CD4-positive, alpha-beta T cell treated with Interferon gamma for 1 hour (primary cell): ENCODE measurements around the gene PDLIM3.
"Not testable (repeated sequence)": the region's sequence is repeated elsewhere in the genome, so short reads cannot be mapped to it uniquely, and the experiment has no call there.

Source experiments
- DNase-seq: peaks from one replicate; pipeline ENCODE4 v3.0.0-alpha.2; 2020

PDLIM3 gene

GRCh38 chr4:185550933-185551332 is 15.6 kb upstream of the PDLIM3 start:
- no peak for DNase-seq

GRCh38 chr4:185549095-185549639 is 13.9 kb upstream of the PDLIM3 start:
- DNase-seq: no peak

- no peak for DNase-seq
These were observed 13.3 kb upstream of the PDLIM3 start for GRCh38 chr4:185548587-185548986.

GRCh38 chr4:185546335-185546734 is 11.0 kb upstream of the PDLIM3 start:
- no peak for DNase-seq

- DNase-seq: no peak
These were observed 7.5 kb upstream of the PDLIM3 start for GRCh38 chr4:185542626-185543315.

GRCh38 chr4:185541251-185541727 is 6.0 kb upstream of the PDLIM3 start:
- no peak for DNase-seq

GRCh38 chr4:185540487-185541120 is 5.3 kb upstream of the PDLIM3 start:
- no peak for DNase-seq

- no peak for DNase-seq
These were observed 4.7 kb upstream of the PDLIM3 start for GRCh38 chr4:185540040-185540439.

GRCh38 chr4:185538806-185539205 is 3.5 kb upstream of the PDLIM3 start:
- DNase-seq: no peak

GRCh38 chr4:185536411-185536709 is 1.1 kb upstream of the PDLIM3 start:
- DNase-seq: no peak

- no peak for DNase-seq
These were observed 504 bp upstream of the PDLIM3 start for GRCh38 chr4:185535612-185536410.

GRCh38 chr4:185534511-185534865 is 819 bp downstream of the PDLIM3 start:
- DNase-seq: no peak

- DNase-seq: no peak
These were observed 2.4 kb downstream of the PDLIM3 start for GRCh38 chr4:185532795-185533324.

GRCh38 chr4:185532293-185532692 is 3.0 kb downstream of the PDLIM3 start:
- no peak for DNase-seq

- not testable (repeated sequence) for DNase-seq
These were observed 3.7 kb downstream of the PDLIM3 start for GRCh38 chr4:185531654-185532053.

- no peak for DNase-seq
These were observed 5.9 kb downstream of the PDLIM3 start for GRCh38 chr4:185529413-185529812.

GRCh38 chr4:185524888-185525863 is 10.1 kb downstream of the PDLIM3 start:
- DNase-seq: no peak

GRCh38 chr4:185523862-185524261 is 11.4 kb downstream of the PDLIM3 start:
- no peak for DNase-seq

- no peak for DNase-seq
These were observed 12.9 kb downstream of the PDLIM3 start for GRCh38 chr4:185522451-185522850.

- no peak for DNase-seq
These were observed 15.2 kb downstream of the PDLIM3 start for GRCh38 chr4:185520119-185520518.

- DNase-seq: no peak
These were observed 16.8 kb downstream of the PDLIM3 start for GRCh38 chr4:185518494-185518893.

GRCh38 chr4:185518069-185518468 is 17.2 kb downstream of the PDLIM3 start:
- no peak for DNase-seq
